ENCODE data around the gene EXO1. TPM values are rescaled to one million over a fixed set of nuclear protein-coding genes. Genes with fewer than 3 reads are reported as not detected.

Gene EXO1
- total RNA-seq, 1 experiment from 2014 or later: 18.5 TPM

DNA sequence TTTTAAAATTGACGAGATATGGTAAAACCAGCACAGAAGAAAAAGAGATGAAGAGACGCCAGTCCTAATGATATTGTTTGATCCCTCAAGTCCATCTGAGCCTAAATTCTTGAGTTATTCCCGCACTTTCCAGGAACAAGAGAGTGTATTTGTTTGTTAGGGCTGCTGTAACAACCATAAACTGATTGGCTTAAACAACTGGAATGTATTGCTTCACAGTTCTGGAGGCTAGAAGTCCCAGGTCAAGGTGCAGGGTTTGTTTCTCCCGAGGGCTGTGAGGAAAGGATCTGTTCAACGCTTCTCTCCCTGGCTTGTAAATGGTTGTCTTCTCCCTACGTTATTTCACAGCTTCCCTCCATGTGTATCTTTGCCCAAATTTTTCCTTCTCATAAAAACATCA lies 7.8 kb upstream of the EXO1 start:
- Mint-ChIP-seq H3K27me3 (ENCODE audit: insufficient read depth, unreplicated experiment) (peaks cover 5% of the 10 kb centered on the region), H3K9me3 (ENCODE audit: unreplicated experiment) (no peaks in the 10 kb centered on the region), H3K27ac (ENCODE audit: unreplicated experiment) (no peak overlapping the region), H3K4me1 (ENCODE audit: low read depth, unreplicated experiment) (peaks cover 10% of the 10 kb centered on the region), H3K36me3 (ENCODE audit: insufficient read depth, unreplicated experiment) (no peaks in the 10 kb centered on the region), H3K4me3 (ENCODE audit: unreplicated experiment) (no peak overlapping the region)
- Histone ChIP-seq H3K9me3 (no peaks in the 10 kb centered on the region), H3K27me3 (replicated peaks; ENCODE audit: control insufficient read depth, insufficient read depth, low read length) (no peaks in the 10 kb centered on the region), H3K4me3 (ENCODE audit: low read depth, low read length) (no peak overlapping the region), H3K36me3 (ENCODE audit: control insufficient read depth, insufficient read depth, low read length) (no peaks in the 10 kb centered on the region), H3K4me1 (no peaks in the 10 kb centered on the region)
- no TSS peak for BruUV-seq (replicated peaks)
- TF ChIP-seq, protein P1, sequence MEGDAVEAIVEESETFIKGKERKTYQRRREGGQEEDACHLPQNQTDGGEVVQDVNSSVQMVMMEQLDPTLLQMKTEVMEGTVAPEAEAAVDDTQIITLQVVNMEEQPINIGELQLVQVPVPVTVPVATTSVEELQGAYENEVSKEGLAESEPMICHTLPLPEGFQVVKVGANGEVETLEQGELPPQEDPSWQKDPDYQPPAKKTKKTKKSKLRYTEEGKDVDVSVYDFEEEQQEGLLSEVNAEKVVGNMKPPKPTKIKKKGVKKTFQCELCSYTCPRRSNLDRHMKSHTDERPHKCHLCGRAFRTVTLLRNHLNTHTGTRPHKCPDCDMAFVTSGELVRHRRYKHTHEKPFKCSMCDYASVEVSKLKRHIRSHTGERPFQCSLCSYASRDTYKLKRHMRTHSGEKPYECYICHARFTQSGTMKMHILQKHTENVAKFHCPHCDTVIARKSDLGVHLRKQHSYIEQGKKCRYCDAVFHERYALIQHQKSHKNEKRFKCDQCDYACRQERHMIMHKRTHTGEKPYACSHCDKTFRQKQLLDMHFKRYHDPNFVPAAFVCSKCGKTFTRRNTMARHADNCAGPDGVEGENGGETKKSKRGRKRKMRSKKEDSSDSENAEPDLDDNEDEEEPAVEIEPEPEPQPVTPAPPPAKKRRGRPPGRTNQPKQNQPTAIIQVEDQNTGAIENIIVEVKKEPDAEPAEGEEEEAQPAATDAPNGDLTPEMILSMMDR (IDR thresholded peaks at IDR 0.05; ENCODE audit: insufficient read depth in 1 of 2, low read depth in 1 of 2, low read length in 1 of 2, severe bottlenecking in 1 of 2, unreplicated experiment in 1 of 2): no peak
- intact Hi-C loops (cut with micrococcal nuclease; ENCODE audit: unreplicated experiment): no loop called here
- DNase-seq: no peak
- CTCF ChIA-PET: no interaction called here
- POLR2A ChIA-PET: no interaction called here

DNA sequence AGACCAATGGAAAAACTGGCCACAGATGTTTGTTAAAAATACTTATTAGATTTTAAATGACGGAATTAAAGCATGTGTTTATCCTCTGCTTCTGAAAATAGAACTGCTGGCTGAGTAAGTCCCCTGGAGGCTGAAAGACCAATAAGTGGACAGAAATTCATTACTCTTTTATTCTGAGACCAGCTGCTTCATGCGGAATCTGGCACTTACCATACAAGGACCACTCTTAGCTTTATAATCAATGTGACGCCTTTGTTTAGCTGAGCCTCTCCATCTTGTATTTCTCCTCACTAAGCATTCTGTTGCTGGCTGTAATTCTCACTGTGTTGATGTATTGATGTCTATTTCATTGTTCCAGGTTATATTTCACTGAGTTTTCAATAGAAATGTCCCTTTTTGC lies 6.3 kb upstream of the EXO1 start:
- H3K9me3 ChIP-seq: no peaks in the 10 kb centered on the region
- H3K4me3 ChIP-seq (ENCODE audit: low read depth, low read length): no peak overlapping the region
- DNase-seq: no peak
- Mint-ChIP-seq H3K4me1 (ENCODE audit: low read depth, unreplicated experiment) (peaks cover 10% of the 10 kb centered on the region), H3K27ac (ENCODE audit: unreplicated experiment) (no peak overlapping the region), H3K9me3 (ENCODE audit: unreplicated experiment) (no peaks in the 10 kb centered on the region), H3K4me3 (ENCODE audit: unreplicated experiment) (no peak overlapping the region), H3K36me3 (ENCODE audit: insufficient read depth, unreplicated experiment) (no peaks in the 10 kb centered on the region), H3K27me3 (ENCODE audit: insufficient read depth, unreplicated experiment) (peaks cover 5% of the 10 kb centered on the region)
- ChIA-PET POLR2A (no interaction called here), CTCF (no interaction called here)
- BruUV-seq (replicated peaks): no TSS peak
- H3K4me1 ChIP-seq: no peaks in the 10 kb centered on the region
- no peaks in the 10 kb centered on the region for H3K36me3 ChIP-seq (ENCODE audit: control insufficient read depth, insufficient read depth, low read length)
- TF ChIP-seq, protein P1 (IDR thresholded peaks at IDR 0.05; ENCODE audit: insufficient read depth in 1 of 2, low read depth in 1 of 2, low read length in 1 of 2, severe bottlenecking in 1 of 2, unreplicated experiment in 1 of 2): no peak
- intact Hi-C loops (cut with micrococcal nuclease; ENCODE audit: unreplicated experiment): no loop called here
- no peaks in the 10 kb centered on the region for H3K27me3 ChIP-seq (replicated peaks; ENCODE audit: control insufficient read depth, insufficient read depth, low read length)

DNA sequence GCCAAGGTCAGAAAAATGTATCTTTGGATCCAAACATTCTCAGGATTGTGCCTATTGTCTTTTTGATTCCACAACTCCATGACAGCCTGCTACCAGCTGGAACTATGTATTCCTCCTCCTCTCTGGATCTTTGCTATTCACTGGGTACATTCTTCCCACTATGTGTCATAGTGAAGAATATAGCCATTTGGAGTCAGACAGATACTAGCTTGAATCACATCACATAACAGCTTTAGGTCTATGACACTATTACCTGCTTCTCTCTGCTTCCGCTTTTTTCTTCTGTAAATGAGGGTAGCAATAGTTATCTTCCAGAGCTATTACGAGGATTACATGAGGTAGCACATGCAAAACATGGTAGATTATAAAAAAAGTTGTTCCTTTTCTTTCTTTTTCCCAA lies 5.4 kb upstream of the EXO1 start:
- Mint-ChIP-seq H3K27me3 (ENCODE audit: insufficient read depth, unreplicated experiment) (peaks cover 5% of the 10 kb centered on the region), H3K4me1 (ENCODE audit: low read depth, unreplicated experiment) (peaks cover 7% of the 10 kb centered on the region), H3K36me3 (ENCODE audit: insufficient read depth, unreplicated experiment) (no peaks in the 10 kb centered on the region), H3K27ac (ENCODE audit: unreplicated experiment) (no peak overlapping the region), H3K4me3 (ENCODE audit: unreplicated experiment) (no peak overlapping the region), H3K9me3 (ENCODE audit: unreplicated experiment) (no peaks in the 10 kb centered on the region)
- no peaks in the 10 kb centered on the region; the same call in 1 of the 2 replicates for H3K4me1 ChIP-seq
- ChIA-PET POLR2A (no interaction called here), CTCF (no interaction called here)
- BruUV-seq (replicated peaks): no TSS peak
- TF ChIP-seq, protein P1 (IDR thresholded peaks at IDR 0.05; ENCODE audit: insufficient read depth in 1 of 2, low read depth in 1 of 2, low read length in 1 of 2, severe bottlenecking in 1 of 2, unreplicated experiment in 1 of 2): no peak
- DNase-seq: no peak
- no peaks in the 10 kb centered on the region for H3K27me3 ChIP-seq (replicated peaks; ENCODE audit: control insufficient read depth, insufficient read depth, low read length)
- no peak overlapping the region for H3K4me3 ChIP-seq (ENCODE audit: low read depth, low read length)
- H3K9me3 ChIP-seq: no peaks in the 10 kb centered on the region
- H3K36me3 ChIP-seq (ENCODE audit: control insufficient read depth, insufficient read depth, low read length): no peaks in the 10 kb centered on the region
- intact Hi-C loops (cut with micrococcal nuclease; ENCODE audit: unreplicated experiment): no loop called here
